ENCODE measurements around the gene ADAMTS12. TPM values are rescaled to one million over a fixed set of nuclear protein-coding genes. Genes with fewer than 3 reads are reported as not detected.

ADAMTS12 gene
- total RNA-seq, 1 donor from 2014 or later = 4.1 TPM

DNA sequence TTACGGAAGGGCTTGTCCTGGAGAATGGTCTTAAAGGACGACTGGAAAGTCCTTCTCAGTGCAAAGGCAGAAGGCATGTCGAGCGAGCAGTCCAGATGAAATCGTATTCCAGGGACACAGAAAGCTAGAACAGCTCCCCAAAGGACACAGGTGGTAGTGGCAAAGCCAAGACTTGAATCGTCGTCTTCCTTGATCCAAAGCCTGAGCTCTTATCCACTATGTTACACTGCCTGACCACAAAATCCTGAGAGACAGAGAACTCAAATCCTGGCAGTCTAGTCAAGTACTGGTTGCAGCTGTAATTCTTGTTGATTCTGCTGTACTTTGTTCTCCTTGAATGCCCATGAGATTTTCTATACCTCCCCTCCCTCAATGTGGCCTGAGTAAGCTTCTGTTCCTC is 252.3 kb downstream of the ADAMTS12 start:
- Histone ChIP-seq H3K4me3 (ENCODE audit: low read depth, low read length) (no peak overlapping the region), H3K36me3 (ENCODE audit: control insufficient read depth, insufficient read depth, low read length) (no peaks in the 10 kb centered on the region), H3K27me3 (ENCODE audit: control insufficient read depth, insufficient read depth, low read length) (no peaks in the 10 kb centered on the region)
- TF ChIP-seq, protein P1, sequence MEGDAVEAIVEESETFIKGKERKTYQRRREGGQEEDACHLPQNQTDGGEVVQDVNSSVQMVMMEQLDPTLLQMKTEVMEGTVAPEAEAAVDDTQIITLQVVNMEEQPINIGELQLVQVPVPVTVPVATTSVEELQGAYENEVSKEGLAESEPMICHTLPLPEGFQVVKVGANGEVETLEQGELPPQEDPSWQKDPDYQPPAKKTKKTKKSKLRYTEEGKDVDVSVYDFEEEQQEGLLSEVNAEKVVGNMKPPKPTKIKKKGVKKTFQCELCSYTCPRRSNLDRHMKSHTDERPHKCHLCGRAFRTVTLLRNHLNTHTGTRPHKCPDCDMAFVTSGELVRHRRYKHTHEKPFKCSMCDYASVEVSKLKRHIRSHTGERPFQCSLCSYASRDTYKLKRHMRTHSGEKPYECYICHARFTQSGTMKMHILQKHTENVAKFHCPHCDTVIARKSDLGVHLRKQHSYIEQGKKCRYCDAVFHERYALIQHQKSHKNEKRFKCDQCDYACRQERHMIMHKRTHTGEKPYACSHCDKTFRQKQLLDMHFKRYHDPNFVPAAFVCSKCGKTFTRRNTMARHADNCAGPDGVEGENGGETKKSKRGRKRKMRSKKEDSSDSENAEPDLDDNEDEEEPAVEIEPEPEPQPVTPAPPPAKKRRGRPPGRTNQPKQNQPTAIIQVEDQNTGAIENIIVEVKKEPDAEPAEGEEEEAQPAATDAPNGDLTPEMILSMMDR (IDR thresholded peaks at IDR 0.05; ENCODE audit: insufficient read depth, low read length, poor library complexity, severe bottlenecking) = no peak
- DNase-seq (ENCODE audit: low read depth) = no peak

DNA sequence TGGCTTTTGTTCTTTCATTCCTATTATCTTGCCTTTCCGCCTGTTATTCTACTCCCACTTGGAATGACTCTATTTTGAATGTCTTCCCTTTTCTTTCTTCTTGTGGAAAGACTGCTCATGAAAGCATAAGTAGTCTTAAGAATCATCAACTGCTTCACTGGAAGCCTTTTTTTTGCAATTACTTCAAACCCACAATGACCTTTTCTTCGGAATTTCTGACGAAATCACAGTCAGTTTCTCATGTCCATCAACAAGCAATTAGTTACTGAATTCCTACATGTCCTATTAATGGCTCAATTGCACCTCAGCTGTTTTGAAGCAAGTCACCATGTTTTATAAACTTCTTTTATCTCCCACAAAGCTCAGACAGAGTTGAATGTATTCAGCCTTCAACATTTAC is 254.8 kb downstream of the ADAMTS12 start:
- no peak for DNase-seq (ENCODE audit: low read depth)

DNA sequence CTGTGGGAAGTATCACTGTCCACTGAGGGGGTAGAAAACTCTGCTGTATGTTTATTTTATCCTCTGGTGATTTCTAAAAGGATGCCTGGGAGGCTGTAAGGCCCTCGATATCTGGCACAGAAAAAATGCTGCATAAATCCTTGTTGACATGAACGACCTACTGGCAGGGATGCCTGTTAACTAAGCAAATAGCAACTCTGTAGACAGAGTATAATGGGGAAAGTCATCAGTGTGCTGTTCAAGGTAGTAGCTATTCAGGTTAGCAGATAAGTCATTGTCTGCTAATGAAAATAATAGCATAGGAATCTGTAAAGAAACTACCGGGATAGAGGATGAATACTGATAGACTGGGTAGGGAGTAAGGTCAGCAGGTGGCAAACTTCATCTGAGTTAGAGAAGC is 256.2 kb downstream of the ADAMTS12 start:
- TF ChIP-seq, protein P1 (IDR thresholded peaks at IDR 0.05; ENCODE audit: insufficient read depth, low read length, poor library complexity, severe bottlenecking) = no peak
- no peaks in the 10 kb centered on the region for H3K27me3 ChIP-seq (ENCODE audit: control insufficient read depth, insufficient read depth, low read length)
- H3K36me3 ChIP-seq (ENCODE audit: control insufficient read depth, insufficient read depth, low read length) = no peaks in the 10 kb centered on the region
- H3K4me3 ChIP-seq (ENCODE audit: low read depth, low read length) = no peak overlapping the region
- no peak for DNase-seq (ENCODE audit: low read depth)

More for the DNA sequence above, 254.8 kb downstream of the ADAMTS12 start:
- no peaks in the 10 kb centered on the region for H3K27me3 ChIP-seq (ENCODE audit: control insufficient read depth, insufficient read depth, low read length)
- TF ChIP-seq, protein P1 (IDR thresholded peaks at IDR 0.05; ENCODE audit: insufficient read depth, low read length, poor library complexity, severe bottlenecking) = no peak
- H3K36me3 ChIP-seq (ENCODE audit: control insufficient read depth, insufficient read depth, low read length) = no peaks in the 10 kb centered on the region
- no peak overlapping the region for H3K4me3 ChIP-seq (ENCODE audit: low read depth, low read length)

DNA sequence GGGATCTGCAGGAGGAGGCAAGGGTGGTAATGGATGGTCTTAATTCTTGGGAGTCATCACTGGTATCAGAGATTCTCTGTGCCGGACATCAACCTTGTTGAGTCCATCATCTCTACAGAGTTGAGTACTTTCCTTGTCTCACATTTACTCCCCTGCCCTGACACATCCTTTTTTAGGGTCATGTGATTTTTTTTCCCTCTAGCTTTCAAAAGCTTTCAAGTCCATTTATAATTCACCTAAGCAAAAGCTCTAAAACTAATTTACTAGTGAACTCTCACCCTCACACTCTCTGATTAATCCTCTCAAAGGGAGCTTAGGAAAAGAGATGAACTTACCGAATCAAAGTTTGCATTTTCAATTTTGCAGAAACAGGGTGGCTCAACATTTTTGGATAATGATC is 258.1 kb downstream of the ADAMTS12 start:
- no peak for DNase-seq (ENCODE audit: low read depth)
- Histone ChIP-seq H3K27me3 (ENCODE audit: control insufficient read depth, insufficient read depth, low read length) (no peaks in the 10 kb centered on the region), H3K4me3 (ENCODE audit: low read depth, low read length) (no peak overlapping the region), H3K36me3 (ENCODE audit: control insufficient read depth, insufficient read depth, low read length) (no peaks in the 10 kb centered on the region)
- TF ChIP-seq, protein P1 (IDR thresholded peaks at IDR 0.05; ENCODE audit: insufficient read depth, low read length, poor library complexity, severe bottlenecking) = no peak

DNA sequence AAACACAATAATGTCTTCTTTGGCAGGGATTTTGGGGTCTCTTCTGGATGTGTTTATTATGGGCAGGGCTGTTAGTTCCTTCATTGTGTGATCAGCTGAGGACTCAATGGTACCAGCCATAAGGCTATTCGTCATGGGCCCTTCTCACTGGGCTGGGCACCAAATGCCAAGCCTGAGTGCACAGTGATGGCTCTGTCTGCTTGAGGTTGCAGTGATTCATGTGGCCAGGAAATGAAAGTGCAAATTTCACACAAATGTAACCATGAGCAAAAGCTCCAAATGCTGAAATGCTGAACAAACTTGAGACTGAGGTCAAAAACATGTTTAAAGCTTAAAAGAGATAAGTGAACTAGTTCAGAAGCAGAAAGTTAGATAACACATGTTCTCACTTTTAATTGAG is 260.0 kb downstream of the ADAMTS12 start:
- peak; percentile 82 for DNase-seq (ENCODE audit: low read depth)
- no peaks in the 10 kb centered on the region for H3K27me3 ChIP-seq (ENCODE audit: control insufficient read depth, insufficient read depth, low read length)
- TF ChIP-seq, protein P1 (IDR thresholded peaks at IDR 0.05; ENCODE audit: insufficient read depth, low read length, poor library complexity, severe bottlenecking) = no peak
- no peaks in the 10 kb centered on the region for H3K36me3 ChIP-seq (ENCODE audit: control insufficient read depth, insufficient read depth, low read length)
- H3K4me3 ChIP-seq (ENCODE audit: low read depth, low read length) = no peak overlapping the region

DNA sequence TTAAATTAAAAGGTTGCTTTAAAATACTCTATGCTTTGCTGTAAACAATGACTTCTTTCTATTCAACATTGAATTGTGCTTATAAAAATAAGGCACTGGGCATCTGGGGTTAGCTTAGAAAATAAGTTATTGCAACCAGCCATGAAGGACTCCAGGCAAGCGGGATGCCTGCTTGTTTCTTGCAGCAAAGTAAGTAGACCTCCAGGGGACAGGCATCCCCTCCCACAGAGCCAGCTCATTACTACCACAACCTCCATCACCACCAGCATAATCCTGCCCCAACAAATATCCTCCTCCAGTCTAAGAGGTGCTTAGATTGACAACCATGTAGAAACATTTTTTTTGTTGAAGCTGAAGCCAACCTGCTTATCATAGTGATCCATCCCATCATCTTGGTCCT is 260.7 kb downstream of the ADAMTS12 start:
- DNase-seq (ENCODE audit: low read depth) = no peak
- H3K4me3 ChIP-seq (ENCODE audit: low read depth, low read length) = no peak overlapping the region
- TF ChIP-seq, protein P1 (IDR thresholded peaks at IDR 0.05; ENCODE audit: insufficient read depth, low read length, poor library complexity, severe bottlenecking) = no peak
- no peaks in the 10 kb centered on the region for H3K36me3 ChIP-seq (ENCODE audit: control insufficient read depth, insufficient read depth, low read length)
- no peaks in the 10 kb centered on the region for H3K27me3 ChIP-seq (ENCODE audit: control insufficient read depth, insufficient read depth, low read length)
